ENCODE data around the gene PEAK3. TPM values are rescaled to one million over a fixed set of nuclear protein-coding genes. Genes with fewer than 3 reads are reported as not detected.

Gene PEAK3
- total RNA-seq, 2 experiments from 2014 or later = not detected

DNA sequence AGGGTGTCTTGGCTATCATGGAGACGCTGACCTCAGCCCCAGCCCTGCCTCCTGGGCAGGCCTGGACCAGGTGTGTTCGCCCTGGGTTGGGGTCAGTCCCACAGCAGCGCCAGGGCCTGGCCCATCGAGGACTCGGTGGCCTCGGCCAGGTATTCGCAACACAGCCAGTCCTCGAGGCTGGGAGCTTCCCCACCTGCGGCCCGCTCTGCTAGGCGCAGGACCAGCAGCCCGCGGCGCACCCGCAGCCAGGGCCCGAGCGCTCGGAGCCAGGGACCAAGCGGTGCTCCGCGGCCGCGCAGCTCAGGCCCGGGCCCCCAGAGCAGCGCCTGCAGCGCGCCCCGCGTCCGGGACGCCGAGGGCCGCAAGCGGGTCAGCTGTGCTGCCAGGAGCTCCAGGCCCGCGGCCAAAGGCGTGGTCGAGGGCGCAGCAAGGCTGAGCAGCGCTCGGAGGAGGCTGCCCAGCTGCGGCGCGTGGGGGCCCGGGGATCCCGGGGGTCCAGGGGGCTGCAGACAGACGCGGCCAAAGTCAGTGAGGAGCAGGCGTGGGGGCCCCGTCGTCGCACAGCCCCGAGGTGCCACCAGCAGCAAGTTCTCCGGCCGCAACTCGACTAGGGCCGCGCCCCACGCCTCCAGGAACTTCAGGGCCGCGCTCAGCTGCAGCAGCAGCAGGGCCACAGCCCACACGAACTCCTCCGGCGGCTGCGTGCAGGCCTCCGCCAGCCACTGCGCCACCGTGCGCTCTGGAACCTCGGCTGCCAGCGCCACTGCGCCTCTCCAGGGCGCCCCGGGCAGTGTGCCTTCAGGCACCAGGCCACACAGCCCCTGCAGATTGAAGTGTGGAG is 6.2 kb downstream of the PEAK3 start:
- Mint-ChIP-seq H3K9me3 (no peaks in the 10 kb centered on the region), H3K27ac (no peak overlapping the region), H3K36me3 (ENCODE audit: low read depth) (peaks cover 34% of the 10 kb centered on the region), H3K4me1 (ENCODE audit: low read depth) (peaks cover 31% of the 10 kb centered on the region), H3K4me3 (no peak overlapping the region), H3K27me3 (no peaks in the 10 kb centered on the region)
- TF ChIP-seq CTCF (IDR thresholded peaks at IDR 0.05) = no peak
- CTCF ChIA-PET = interaction anchor here (1.0 to 4.9 kb wide), 4 partner anchors 13 to 120 kb away, joined by 3 to 29 read pairs (median 8); partner anchors contain the start of gene PLEKHJ1
- ATAC-seq (no peak), DNase-seq (no peak)
- intact Hi-C loops (cut with micrococcal nuclease) = loop anchor here (5.0 kb wide), 1 partner anchor 116 kb away; no protein-coding TSS in a partner anchor
- POLR2A ChIA-PET = interaction anchor here (0.7 to 11.0 kb wide), 8 partner anchors 12 to 126 kb away, joined by 3 to 102 read pairs (median 3); partner anchors contain the start of genes AMH and JSRP1

- Mint-ChIP-seq H3K27me3 (no peaks in the 10 kb centered on the region), H3K9me3 (no peaks in the 10 kb centered on the region), H3K36me3 (ENCODE audit: low read depth) (peaks cover 36% of the 10 kb centered on the region), H3K4me1 (ENCODE audit: low read depth) (peaks cover 31% of the 10 kb centered on the region), H3K27ac (peak overlapping the region; percentile 52), H3K4me3 (no peak overlapping the region)
- intact Hi-C loops (cut with micrococcal nuclease) = loop anchor here (5.0 kb wide), 1 partner anchor 117 kb away; no protein-coding TSS in a partner anchor
- CTCF ChIA-PET = interaction anchor here (1.0 to 4.9 kb wide), 10 partner anchors 8 to 123 kb away, joined by 3 to 29 read pairs (median 6); partner anchors contain the start of genes PEAK3 and PLEKHJ1
- ATAC-seq (no peak), DNase-seq (peak; percentile 60)
- TF ChIP-seq CTCF (IDR thresholded peaks at IDR 0.05) = no peak
- POLR2A ChIA-PET = interaction anchor here (0.7 to 11.0 kb wide), 7 partner anchors 13 to 127 kb away, joined by 3 to 102 read pairs (median 3); partner anchors contain the start of genes AMH and JSRP1
These were observed 6.9 kb downstream of the PEAK3 start for GRCh38 chr19:2274931-2275535.

DNA sequence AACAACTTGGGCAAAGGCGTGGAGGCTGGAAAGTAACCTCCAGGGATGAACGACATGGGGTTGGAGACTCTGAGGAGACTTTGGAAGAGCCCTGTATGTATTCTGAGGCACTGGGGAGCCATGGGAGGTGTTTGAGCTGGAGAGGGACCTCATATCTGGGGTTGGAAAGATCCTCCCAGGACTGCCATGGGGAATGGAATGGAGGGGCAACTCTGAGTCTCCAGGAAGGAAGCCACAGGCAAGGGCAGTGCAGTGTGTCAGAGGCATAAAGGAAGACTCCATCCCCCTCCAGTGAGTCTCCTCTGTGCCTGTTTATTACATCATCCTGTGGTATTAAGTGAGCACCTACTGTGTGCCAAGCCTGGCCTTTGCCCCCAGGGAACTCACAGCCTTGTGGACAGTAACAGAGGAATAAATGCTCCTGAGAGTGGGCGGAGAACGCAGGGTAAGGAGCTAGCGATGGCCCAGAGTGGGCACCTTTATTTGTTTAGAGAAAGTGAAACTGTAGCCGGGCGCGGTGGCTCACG is 7.7 kb downstream of the PEAK3 start:
- ATAC-seq = no peak
- CTCF ChIA-PET = interaction anchor here (1.0 to 4.9 kb wide), 14 partner anchors 9 to 122 kb away, joined by 3 to 29 read pairs (median 6); partner anchors contain the start of genes PEAK3 and PLEKHJ1
- DNase-seq = no peak
- POLR2A ChIA-PET = interaction anchor here (0.7 to 11.0 kb wide), 8 partner anchors 14 to 128 kb away, joined by 3 to 102 read pairs (median 4); partner anchors contain the start of genes AMH and JSRP1
- Mint-ChIP-seq H3K4me1 (ENCODE audit: low read depth) (peaks cover 31% of the 10 kb centered on the region), H3K27ac (peak overlapping the region; percentile 86), H3K9me3 (no peaks in the 10 kb centered on the region), H3K36me3 (ENCODE audit: low read depth) (peaks cover 42% of the 10 kb centered on the region), H3K27me3 (no peaks in the 10 kb centered on the region), H3K4me3 (peak overlapping the region; percentile 85)
- TF ChIP-seq CTCF (IDR thresholded peaks at IDR 0.05) = no peak
- intact Hi-C loops (cut with micrococcal nuclease) = no loop called here

- POLR2A ChIA-PET = interaction anchor here (0.5 to 11.0 kb wide), 9 partner anchors 10 to 119 kb away, joined by 3 to 102 read pairs (median 4); partner anchors contain the start of genes AMH and JSRP1
- Mint-ChIP-seq H3K4me3 (peak overlapping the region; percentile 85), H3K27me3 (no peaks in the 10 kb centered on the region), H3K27ac (peak overlapping the region; percentile 86), H3K4me1 (ENCODE audit: low read depth) (peaks cover 32% of the 10 kb centered on the region), H3K9me3 (no peaks in the 10 kb centered on the region), H3K36me3 (ENCODE audit: low read depth) (peaks cover 42% of the 10 kb centered on the region)
- CTCF ChIA-PET = interaction anchor here (0.6 to 4.9 kb wide), 15 partner anchors 9 to 121 kb away, joined by 3 to 29 read pairs (median 6); partner anchors contain the start of genes PEAK3 and PLEKHJ1
- DNase-seq = peak; percentile 92
- ATAC-seq = peak; percentile 67
- intact Hi-C loops (cut with micrococcal nuclease) = no loop called here
- peak; percentile 95 for TF ChIP-seq CTCF (IDR thresholded peaks at IDR 0.05)
These were observed 8.4 kb downstream of the PEAK3 start for GRCh38 chr19:2273356-2274184.

Measured in activated CD8-positive, alpha-beta T cell treated with anti-CD3 and anti-CD28 coated beads for 36 hours (primary cell).